ENCODE results near the gene ZBTB6. TPM values are rescaled to one million over a fixed set of nuclear protein-coding genes. Genes with fewer than 3 reads are reported as not detected.
"Not testable (repeated sequence)": the region's sequence is repeated elsewhere in the genome, so short reads cannot be mapped to it uniquely, and the experiment has no call there.

ZBTB6 gene
- polyA plus RNA-seq, 1 donor: 11.6 TPM

DNA sequence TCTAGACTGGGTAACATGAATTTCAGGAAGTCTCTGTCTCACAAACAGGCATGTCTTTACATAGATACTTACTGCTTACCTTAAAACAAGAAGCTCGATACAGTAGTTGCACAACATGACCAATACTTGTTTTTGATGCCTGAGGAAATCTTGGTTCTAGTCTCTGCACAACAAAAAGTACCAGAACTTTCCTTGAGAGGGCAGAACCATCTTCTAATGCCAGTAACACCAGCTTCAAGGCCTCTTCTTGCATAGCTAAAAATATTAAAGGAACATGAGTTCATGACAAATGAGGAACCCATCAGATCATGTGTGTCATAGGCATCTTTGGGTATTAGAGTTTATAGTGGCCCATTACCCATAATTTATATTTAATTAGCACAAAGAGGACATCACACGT lies 30.0 kb downstream of the ZBTB6 start:
- Histone ChIP-seq H3K4me3 (ENCODE audit: low read length) (no peak overlapping the region), H3K27ac (ENCODE audit: low read length) (no peak overlapping the region), H3K27me3 (ENCODE audit: control insufficient read depth, insufficient read depth, low read length) (no peaks in the 10 kb centered on the region), H3K36me3 (ENCODE audit: control insufficient read depth, insufficient read depth, low read length) (peaks cover 36% of the 10 kb centered on the region), H3K4me1 (ENCODE audit: control insufficient read depth, insufficient read depth, low read length) (no peaks in the 10 kb centered on the region), H3K9me3 (ENCODE audit: control insufficient read depth, low read depth, low read length) (no peaks in the 10 kb centered on the region)
- WGBS (ENCODE audit: insufficient coverage, low lambda C conversion rate): 100% methylated on average over 1 of the region's 2 CpGs
- no peak for DNase-seq

DNA sequence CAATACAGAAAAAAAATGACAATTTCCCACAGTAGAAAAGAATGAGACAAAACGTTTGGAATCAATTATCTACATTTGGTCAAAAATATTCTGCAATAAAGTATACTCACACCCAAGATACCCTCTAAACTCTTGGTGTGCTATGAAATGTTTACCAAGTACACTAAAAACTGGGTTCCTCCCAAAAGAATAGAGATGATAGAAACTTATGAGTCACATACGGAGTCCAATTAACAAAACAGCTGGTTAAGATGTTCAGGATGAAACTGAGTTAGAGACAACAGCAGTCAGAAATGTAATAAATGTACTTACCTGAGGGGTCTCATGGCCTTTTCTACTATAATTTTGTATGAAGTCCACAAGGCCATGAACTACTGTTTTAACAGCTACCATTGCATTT lies 33.7 kb downstream of the ZBTB6 start:
- WGBS (ENCODE audit: insufficient coverage, low lambda C conversion rate): no CpG with 5 or more reads among the region's 2 CpGs

GRCh38 chr9:122875523-122875922 lies 37.6 kb downstream of the ZBTB6 start:
- Histone ChIP-seq H3K4me3 (ENCODE audit: low read length) (no peak overlapping the region), H3K27me3 (ENCODE audit: control insufficient read depth, insufficient read depth, low read length) (no peaks in the 10 kb centered on the region), H3K36me3 (ENCODE audit: control insufficient read depth, insufficient read depth, low read length) (peaks cover 66% of the 10 kb centered on the region), H3K9me3 (ENCODE audit: control insufficient read depth, low read depth, low read length) (no peaks in the 10 kb centered on the region), H3K4me1 (ENCODE audit: control insufficient read depth, insufficient read depth, low read length) (no peaks in the 10 kb centered on the region), H3K27ac (ENCODE audit: low read length) (no peak overlapping the region)
- no peak for DNase-seq
- 100% methylated on average over 1 of the region's 1 CpG for WGBS (ENCODE audit: insufficient coverage, low lambda C conversion rate)

More for the DNA sequence above, 33.7 kb downstream of the ZBTB6 start:
- H3K27me3 ChIP-seq (ENCODE audit: control insufficient read depth, insufficient read depth, low read length): no peaks in the 10 kb centered on the region
- no peak for DNase-seq
- no peak overlapping the region for H3K4me3 ChIP-seq (ENCODE audit: low read length)
- no peaks in the 10 kb centered on the region for H3K9me3 ChIP-seq (ENCODE audit: control insufficient read depth, low read depth, low read length)
- H3K4me1 ChIP-seq (ENCODE audit: control insufficient read depth, insufficient read depth, low read length): no peaks in the 10 kb centered on the region
- H3K36me3 ChIP-seq (ENCODE audit: control insufficient read depth, insufficient read depth, low read length): peaks cover 56% of the 10 kb centered on the region
- H3K27ac ChIP-seq (ENCODE audit: low read length): no peak overlapping the region

DNA sequence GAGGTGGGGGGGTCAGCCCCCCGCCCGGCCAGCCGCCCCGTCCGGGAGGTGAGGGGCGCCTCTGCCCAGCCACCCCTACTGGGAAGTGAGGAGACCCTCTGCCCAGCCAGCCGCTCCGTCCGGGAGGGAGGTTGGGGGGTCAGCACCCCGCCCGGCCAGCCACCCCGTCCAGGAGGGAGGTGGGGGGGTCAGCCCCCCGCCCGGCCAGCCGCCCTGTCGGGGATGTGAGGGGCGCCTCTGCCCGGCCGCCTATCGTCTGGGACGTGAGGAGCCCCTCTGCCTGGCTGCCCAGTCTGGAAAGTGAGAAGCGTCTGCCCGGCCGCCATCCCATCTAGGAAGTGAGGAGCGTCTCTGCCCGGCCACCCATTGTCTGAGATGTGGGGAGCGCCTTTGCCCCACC lies 45.8 kb downstream of the ZBTB6 start:
- not testable (repeated sequence) for H3K27me3 ChIP-seq (ENCODE audit: control insufficient read depth, insufficient read depth, low read length); H3K27ac ChIP-seq (ENCODE audit: low read length); H3K4me3 ChIP-seq (ENCODE audit: low read length); H3K4me1 ChIP-seq (ENCODE audit: control insufficient read depth, insufficient read depth, low read length); H3K9me3 ChIP-seq (ENCODE audit: control insufficient read depth, low read depth, low read length); DNase-seq
- no CpG with 5 or more reads among the region's 27 CpGs for WGBS (ENCODE audit: insufficient coverage, low lambda C conversion rate)
- H3K36me3 ChIP-seq (ENCODE audit: control insufficient read depth, insufficient read depth, low read length): peaks cover 29% of the 10 kb centered on the region

GRCh38 chr9:122866079-122866478 lies 47.0 kb downstream of the ZBTB6 start:
- Histone ChIP-seq H3K9me3 (ENCODE audit: control insufficient read depth, low read depth, low read length) (no peaks in the 10 kb centered on the region), H3K27me3 (ENCODE audit: control insufficient read depth, insufficient read depth, low read length) (no peaks in the 10 kb centered on the region), H3K4me1 (ENCODE audit: control insufficient read depth, insufficient read depth, low read length) (no peaks in the 10 kb centered on the region), H3K4me3 (ENCODE audit: low read length) (no peak overlapping the region), H3K27ac (ENCODE audit: low read length) (no peak overlapping the region), H3K36me3 (ENCODE audit: control insufficient read depth, insufficient read depth, low read length) (peaks cover 22% of the 10 kb centered on the region)
- WGBS (ENCODE audit: insufficient coverage, low lambda C conversion rate): no CpG with 5 or more reads among the region's 5 CpGs
- no peak for DNase-seq

DNA sequence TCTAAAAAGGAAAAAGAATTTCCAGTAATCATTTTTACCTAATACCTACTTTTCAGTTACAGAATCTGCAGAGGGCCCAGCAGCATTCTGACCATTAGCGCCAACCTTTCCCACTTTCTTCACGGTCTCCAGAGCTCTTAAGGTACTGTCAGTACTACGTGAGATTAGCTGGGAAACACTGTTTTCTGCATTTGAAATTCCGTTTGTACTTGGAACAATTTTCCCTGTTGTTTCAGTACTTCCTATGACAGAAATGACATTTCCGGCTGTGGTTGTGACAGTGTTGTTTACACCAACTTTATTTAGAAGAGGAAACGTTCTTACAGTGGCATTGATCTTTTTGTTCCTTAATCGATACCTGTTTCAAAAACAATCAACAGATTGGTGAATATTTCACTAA lies 47.8 kb downstream of the ZBTB6 start:
- Histone ChIP-seq H3K9me3 (ENCODE audit: control insufficient read depth, low read depth, low read length) (no peaks in the 10 kb centered on the region), H3K4me3 (ENCODE audit: low read length) (no peak overlapping the region), H3K36me3 (ENCODE audit: control insufficient read depth, insufficient read depth, low read length) (peaks cover 20% of the 10 kb centered on the region), H3K27ac (ENCODE audit: low read length) (no peak overlapping the region), H3K4me1 (ENCODE audit: control insufficient read depth, insufficient read depth, low read length) (no peaks in the 10 kb centered on the region), H3K27me3 (ENCODE audit: control insufficient read depth, insufficient read depth, low read length) (no peaks in the 10 kb centered on the region)
- no peak for DNase-seq
- WGBS (ENCODE audit: insufficient coverage, low lambda C conversion rate): 90% methylated on average over 2 of the region's 7 CpGs

GRCh38 chr9:122863407-122863806 lies 49.7 kb downstream of the ZBTB6 start:
- H3K4me3 ChIP-seq (ENCODE audit: low read length): no peak overlapping the region
- DNase-seq: no peak
- no peaks in the 10 kb centered on the region for H3K9me3 ChIP-seq (ENCODE audit: control insufficient read depth, low read depth, low read length)
- H3K27me3 ChIP-seq (ENCODE audit: control insufficient read depth, insufficient read depth, low read length): no peaks in the 10 kb centered on the region
- H3K27ac ChIP-seq (ENCODE audit: low read length): no peak overlapping the region
- H3K36me3 ChIP-seq (ENCODE audit: control insufficient read depth, insufficient read depth, low read length): peaks cover 29% of the 10 kb centered on the region
- no CpG with 5 or more reads among the region's 3 CpGs for WGBS (ENCODE audit: insufficient coverage, low lambda C conversion rate)
- H3K4me1 ChIP-seq (ENCODE audit: control insufficient read depth, insufficient read depth, low read length): no peaks in the 10 kb centered on the region

- Histone ChIP-seq H3K9me3 (ENCODE audit: control insufficient read depth, low read depth, low read length) (no peaks in the 10 kb centered on the region), H3K27me3 (ENCODE audit: control insufficient read depth, insufficient read depth, low read length) (no peaks in the 10 kb centered on the region), H3K4me1 (ENCODE audit: control insufficient read depth, insufficient read depth, low read length) (no peaks in the 10 kb centered on the region), H3K36me3 (ENCODE audit: control insufficient read depth, insufficient read depth, low read length) (peaks cover 48% of the 10 kb centered on the region), H3K4me3 (ENCODE audit: low read length) (no peak overlapping the region), H3K27ac (ENCODE audit: low read length) (no peak overlapping the region)
- 88% methylated on average over 5 of the region's 8 CpGs for WGBS (ENCODE audit: insufficient coverage, low lambda C conversion rate)
- DNase-seq: no peak
Measured at GRCh38 chr9:122860319-122861142, 52.6 kb downstream of the ZBTB6 start.

Other genes starting within 250 kb of the ZBTB6 start
- gene OR1L3, start 238.2 kb downstream of the ZBTB6 start, polyA plus RNA-seq: not detected
- gene OR1L4, start 189.3 kb downstream of the ZBTB6 start, polyA plus RNA-seq: not detected
- not detected for gene OR1L6, start 171.0 kb downstream of the ZBTB6 start, polyA plus RNA-seq
- not detected for gene OR5C1, start 124.4 kb downstream of the ZBTB6 start, polyA plus RNA-seq
- gene OR1K1, start 113.2 kb downstream of the ZBTB6 start, polyA plus RNA-seq: not detected
- gene PDCL, start 84.7 kb downstream of the ZBTB6 start, polyA plus RNA-seq: 19.0 TPM
- gene RC3H2, start 8.0 kb downstream of the ZBTB6 start, polyA plus RNA-seq: 27.1 TPM
- gene ZBTB26, start 18.2 kb upstream of the ZBTB6 start, polyA plus RNA-seq: 11.4 TPM
- 38.3 TPM for gene RABGAP1, start 27.7 kb upstream of the ZBTB6 start, polyA plus RNA-seq
- 0.24 TPM for gene GPR21, start 120.3 kb upstream of the ZBTB6 start, polyA plus RNA-seq